ENCODE measurements around the gene KRTAP10-9. TPM values are rescaled to one million over a fixed set of nuclear protein-coding genes. Genes with fewer than 3 reads are reported as not detected.

KRTAP10-9 gene
- total RNA-seq, 1 experiment from 2014 or later = not detected

- H3K9me3 Mint-ChIP-seq (ENCODE audit: unreplicated experiment) = peaks cover 53% of the 10 kb centered on the region
- BruUV-seq (replicated peaks) = no TSS peak
- intact Hi-C loops (cut with micrococcal nuclease; ENCODE audit: unreplicated experiment) = no loop called here
- Histone ChIP-seq H3K9me3 (peaks cover 24% of the 10 kb centered on the region), H3K27me3 (replicated peaks; ENCODE audit: control insufficient read depth, insufficient read depth, low read length) (no peaks in the 10 kb centered on the region), H3K36me3 (ENCODE audit: control insufficient read depth, insufficient read depth, low read length) (no peaks in the 10 kb centered on the region), H3K4me3 (ENCODE audit: low read depth, low read length) (no peak overlapping the region), H3K4me1 (no peaks in the 10 kb centered on the region)
- POLR2A ChIA-PET = no interaction called here
- CTCF ChIA-PET = interaction anchor here (0.6 kb wide), 1 partner anchor 18 kb away, joined by 3 read pairs; no protein-coding TSS in a partner anchor
- no peak for TF ChIP-seq CTCF (IDR thresholded peaks at IDR 0.05; ENCODE audit: insufficient read depth in 1 of 2, low read depth in 1 of 2, low read length in 1 of 2, severe bottlenecking in 1 of 2, unreplicated experiment in 1 of 2)
- DNase-seq = no peak
- H3K36me3 Mint-ChIP-seq (ENCODE audit: insufficient read depth, unreplicated experiment) = no peaks in the 10 kb centered on the region
- H3K27ac Mint-ChIP-seq (ENCODE audit: unreplicated experiment) = no peak overlapping the region
- no peak overlapping the region for H3K4me3 Mint-ChIP-seq (ENCODE audit: unreplicated experiment)
- H3K4me1 Mint-ChIP-seq (ENCODE audit: low read depth, unreplicated experiment) = no peaks in the 10 kb centered on the region
- H3K27me3 Mint-ChIP-seq (ENCODE audit: insufficient read depth, unreplicated experiment) = peaks cover 6% of the 10 kb centered on the region
Measured at GRCh38 chr21:44619886-44620285, 7.0 kb upstream of the KRTAP10-9 start.

- Mint-ChIP-seq H3K4me3 (ENCODE audit: unreplicated experiment) (no peak overlapping the region), H3K9me3 (ENCODE audit: unreplicated experiment) (peaks cover 54% of the 10 kb centered on the region), H3K27ac (ENCODE audit: unreplicated experiment) (no peak overlapping the region), H3K27me3 (ENCODE audit: insufficient read depth, unreplicated experiment) (no peaks in the 10 kb centered on the region), H3K36me3 (ENCODE audit: insufficient read depth, unreplicated experiment) (no peaks in the 10 kb centered on the region), H3K4me1 (ENCODE audit: low read depth, unreplicated experiment) (no peaks in the 10 kb centered on the region)
- no peak for TF ChIP-seq CTCF (IDR thresholded peaks at IDR 0.05; ENCODE audit: insufficient read depth in 1 of 2, low read depth in 1 of 2, low read length in 1 of 2, severe bottlenecking in 1 of 2, unreplicated experiment in 1 of 2)
- intact Hi-C loops (cut with micrococcal nuclease; ENCODE audit: unreplicated experiment) = no loop called here
- no peaks in the 10 kb centered on the region for H3K36me3 ChIP-seq (ENCODE audit: control insufficient read depth, insufficient read depth, low read length)
- H3K9me3 ChIP-seq = peaks cover 24% of the 10 kb centered on the region
- BruUV-seq (replicated peaks) = no TSS peak
- no peaks in the 10 kb centered on the region for H3K27me3 ChIP-seq (replicated peaks; ENCODE audit: control insufficient read depth, insufficient read depth, low read length)
- no peak overlapping the region for H3K4me3 ChIP-seq (ENCODE audit: low read depth, low read length)
- no peaks in the 10 kb centered on the region for H3K4me1 ChIP-seq
- DNase-seq = no peak
- POLR2A ChIA-PET = no interaction called here
- CTCF ChIA-PET = no interaction called here
Measured at GRCh38 chr21:44623575-44623974, 3.3 kb upstream of the KRTAP10-9 start.

- H3K4me1 ChIP-seq = no peaks in the 10 kb centered on the region
- TF ChIP-seq CTCF (IDR thresholded peaks at IDR 0.05; ENCODE audit: insufficient read depth in 1 of 2, low read depth in 1 of 2, low read length in 1 of 2, severe bottlenecking in 1 of 2, unreplicated experiment in 1 of 2) = no peak
- H3K4me3 ChIP-seq (ENCODE audit: low read depth, low read length) = no peak overlapping the region
- BruUV-seq (replicated peaks) = no TSS peak
- no peaks in the 10 kb centered on the region for H3K4me1 Mint-ChIP-seq (ENCODE audit: low read depth, unreplicated experiment)
- no peaks in the 10 kb centered on the region for H3K27me3 ChIP-seq (replicated peaks; ENCODE audit: control insufficient read depth, insufficient read depth, low read length)
- peaks cover 46% of the 10 kb centered on the region for H3K9me3 Mint-ChIP-seq (ENCODE audit: unreplicated experiment)
- H3K4me3 Mint-ChIP-seq (ENCODE audit: unreplicated experiment) = no peak overlapping the region
- H3K27me3 Mint-ChIP-seq (ENCODE audit: insufficient read depth, unreplicated experiment) = no peaks in the 10 kb centered on the region
- no peak overlapping the region for H3K27ac Mint-ChIP-seq (ENCODE audit: unreplicated experiment)
- no peaks in the 10 kb centered on the region for H3K36me3 ChIP-seq (ENCODE audit: control insufficient read depth, insufficient read depth, low read length)
- CTCF ChIA-PET = no interaction called here
- POLR2A ChIA-PET = no interaction called here
- intact Hi-C loops (cut with micrococcal nuclease; ENCODE audit: unreplicated experiment) = no loop called here
- DNase-seq = no peak
- peaks cover 14% of the 10 kb centered on the region for H3K9me3 ChIP-seq
- no peaks in the 10 kb centered on the region for H3K36me3 Mint-ChIP-seq (ENCODE audit: insufficient read depth, unreplicated experiment)
Measured at GRCh38 chr21:44625756-44626155, 1.1 kb upstream of the KRTAP10-9 start.

Measured in Caco-2 (cell line).